Endothelial cell of umbilical vein (primary cell): ENCODE results near the gene FMO1. TPM values are rescaled to one million over a fixed set of nuclear protein-coding genes. Genes with fewer than 3 reads are reported as not detected.

Experiments
- BruUV-seq: library from RNA; stranded (reverse); fragments of 400-500 nt; replicated peaks from 2 replicates; lab custom pipeline; 2021; lab: Mats Ljungman, UMichigan
- CTCF ChIA-PET: fragments of 300-600, 350-600 bp; sonication (Branson Sonifier 250); formaldehyde crosslinking; loops from one replicate; lab custom pipeline; 2021; ENCODE audit warnings: antibody characterized with exemption, inconsistent platforms; lab: Charles Lee
- POLR2A ChIA-PET: fragments of 300-600, 350-600 bp; sonication (Branson Sonifier 250); formaldehyde crosslinking; loops from one replicate; lab custom pipeline; 2021; ENCODE audit warnings: antibody characterized with exemption, inconsistent platforms; lab: Charles Lee
- DNase-seq: peaks from one replicate; pipeline ENCODE4 v3.0.0-alpha.2; 2011; ENCODE audit warnings: low read depth, low spot score
- FAIRE-seq: peaks from 2 replicates; lab custom pipeline; 2011; peaks lifted over from hg19 to GRCh38; lab: Jason Lieb, UNC
- H2AFZ ChIP-seq: 2 replicates; pipeline ENCODE4 v1.6.0; 2012; ENCODE audit warnings: low read depth, low read length, control low read depth, inconsistent platforms
- H3K27ac ChIP-seq: 2 replicates; pipeline ENCODE4 v1.5.1; 2011; ENCODE audit warnings: low read depth, mild to moderate bottlenecking, control low read depth, low read length, moderate library complexity; ENCODE audit not compliant: insufficient read depth
- H3K27me3 ChIP-seq, 2 experiments: 2 replicates each; pipeline versions ENCODE4 v1.6.0 to v1.6.1; 2011; ENCODE audit warnings: low read length in 2 of 2, mixed read lengths in 1 of 2; ENCODE audit not compliant: control insufficient read depth in 2 of 2, insufficient read depth in 2 of 2
- H3K36me3 ChIP-seq, 2 experiments: 2 replicates in 1 of 2; 3 replicates in 1 of 2; pipeline ENCODE4 v1.5.1; 2011; ENCODE audit warnings: low read length in 2 of 2, mild to moderate bottlenecking in 1 of 2, moderate library complexity in 1 of 2; ENCODE audit not compliant: control insufficient read depth in 2 of 2, insufficient read depth in 2 of 2; ENCODE audit errors: extremely low read depth in 1 of 2
- H3K4me1 ChIP-seq: 3 replicates; pipeline ENCODE4 v1.5.1; 2011; ENCODE audit warnings: mild to moderate bottlenecking, low read length; ENCODE audit not compliant: control insufficient read depth, insufficient read depth; ENCODE audit errors: extremely low read depth
- H3K4me2 ChIP-seq: 2 replicates; pipeline ENCODE4 v1.6.1; 2011; ENCODE audit warnings: low read length, control low read depth, mixed read lengths; ENCODE audit not compliant: insufficient read depth
- H3K4me3 ChIP-seq, 3 experiments: fragments of 200-600 bp in 1 of 3; sonication (generic), shearing (Covaris generic) in 1 of 3; replicated peaks in 1 of 3; 2 replicates each; pipeline ENCODE4 v1.5.1; 2011 to 2016; ENCODE audit warnings: control low read depth in 3 of 3, low read length in 3 of 3, mild to moderate bottlenecking in 2 of 3, inconsistent platforms in 1 of 3, low read depth in 1 of 3, moderate library complexity in 1 of 3; ENCODE audit not compliant: insufficient read depth in 1 of 3
- H3K79me2 ChIP-seq: 2 replicates; pipeline ENCODE4 v1.6.0; 2012; ENCODE audit warnings: low read length, inconsistent platforms; ENCODE audit not compliant: control insufficient read depth, insufficient read depth
- H3K9ac ChIP-seq: replicated peaks from 2 replicates; pipeline ENCODE3; 2011; ENCODE audit warnings: low read length, control low read depth; ENCODE audit not compliant: insufficient read depth; ENCODE audit errors: extremely low read depth
- H3K9me1 ChIP-seq: replicated peaks from 3 replicates; pipeline ENCODE4 v1.6.0; 2011; ENCODE audit warnings: mild to moderate bottlenecking, low read length; ENCODE audit not compliant: control insufficient read depth, insufficient read depth; ENCODE audit errors: extremely low read depth
- H3K9me3 ChIP-seq: replicated peaks from 2 replicates; pipeline ENCODE4 v1.5.1; 2012; ENCODE audit warnings: low read length, inconsistent platforms; ENCODE audit not compliant: control insufficient read depth, insufficient read depth
- H4K20me1 ChIP-seq: replicated peaks from 2 replicates; pipeline ENCODE3; 2011; ENCODE audit warnings: mild to moderate bottlenecking, low read length; ENCODE audit not compliant: control insufficient read depth, insufficient read depth; ENCODE audit errors: extremely low read depth
- EZH2 ChIP-seq: IDR thresholded peaks from 2 replicates; pipeline ENCODE4 v1.6.1; 2012; ENCODE audit warnings: borderline replicate concordance, low read depth, mild to moderate bottlenecking, moderate library complexity, low read length, inconsistent platforms; ENCODE audit not compliant: severe bottlenecking
- JUN ChIP-seq: IDR thresholded peaks from 2 replicates; pipeline ENCODE4 v1.6.1; 2011; ENCODE audit warnings: borderline replicate concordance, low read depth; ENCODE audit not compliant: insufficient read length, insufficient read depth
- MAX ChIP-seq: IDR thresholded peaks from 2 replicates; pipeline ENCODE4 v1.6.1; 2011; ENCODE audit not compliant: insufficient read depth, insufficient read length
- POLR2A ChIP-seq: IDR thresholded peaks from 2 replicates; pipeline ENCODE4 v1.6.1; 2012; ENCODE audit warnings: low read depth, mild to moderate bottlenecking, control low read depth, low read length
- POLR2AphosphoS5 ChIP-seq: IDR thresholded peaks from 2 replicates; pipeline ENCODE4 v1.6.1; 2012; ENCODE audit warnings: low read depth, mild to moderate bottlenecking, control low read depth, low read length, moderate library complexity; ENCODE audit not compliant: insufficient read depth
- dilution Hi-C: fragments of 300-500 bp; cut with MboI; formaldehyde crosslinking; loops from one replicate; pipeline ENCODE4 v1.15.0; 2019; ENCODE audit warnings: low sequenced_read_pairs; ENCODE audit not compliant: extremely low pct_ligation_motif_present
- intact Hi-C: fragments of 100-400 bp; cut with micrococcal nuclease; formaldehyde crosslinking; loops from one replicate; pipeline ENCODE4 v1.10.0; 2022
- polyA plus RNA-seq, 4 experiments: library from polyadenylated mRNA; depleted of rRNA in 3 of 4; stranded (reverse) in 3 of 4; unstranded in 1 of 4; fragments of >200 nt; gene quantifications; 2 replicates each; pipeline versions ENCODE4 v1.2.1 to v1.2.3, GENCODE V29; 2011 to 2012; ENCODE audit warnings: missing spikeins in 1 of 4
- small RNA-seq: library from RNA; depleted of rRNA; stranded (forward); fragments of <200 nt; gene quantifications from one replicate; pipeline ENCODE3, GENCODE V24; 2012; ENCODE audit warnings: low replicate concordance, low read depth; ENCODE audit not compliant: insufficient read depth, insufficient read length
- total RNA-seq: library from RNA; stranded (reverse); gene quantifications from 2 replicates; pipeline ENCODE4 v1.2.3, GENCODE V29; 2021
- TF ChIP-seq, protein P1 (sequence below), 2 donors: IDR thresholded peaks; 1 replicate in 1 of 2; 2 replicates in 1 of 2; pipeline ENCODE4 v1.5.1; 2011; ENCODE audit warnings: low read length in 2 of 2, mild to moderate bottlenecking in 2 of 2, moderate library complexity in 2 of 2, control low read depth in 1 of 2, inconsistent platforms in 1 of 2, low read depth in 1 of 2; ENCODE audit not compliant: insufficient read depth in 1 of 2; ENCODE audit errors: extremely low read depth in 1 of 2

Gene FMO1
- total and polyA plus RNA-seq, 2 donors (not counting 3 experiments of a cell fraction or from before 2014, with no cell fraction given): not detected

- Histone ChIP-seq H3K79me2 (no peaks in the 10 kb centered on the region), H2AFZ (no peak overlapping the region), H3K4me1 (no peaks in the 10 kb centered on the region), H3K4me2 (no peak overlapping the region), H3K9me3 (no peaks in the 10 kb centered on the region), H3K36me3 (no peaks in the 10 kb centered on the region), H3K4me3 (no peak overlapping the region), H4K20me1 (no peaks in the 10 kb centered on the region), H3K27me3 (no peaks in the 10 kb centered on the region), H3K9ac (no peak overlapping the region), H3K9me1 (no peaks in the 10 kb centered on the region), H3K27ac (no peak overlapping the region)
- no peak for DNase-seq
- dilution Hi-C loops (no loop called here), intact Hi-C loops (no loop called here)
- no peak for TF ChIP-seq POLR2A
- no peak for TF ChIP-seq MAX
- TF ChIP-seq, protein P1, sequence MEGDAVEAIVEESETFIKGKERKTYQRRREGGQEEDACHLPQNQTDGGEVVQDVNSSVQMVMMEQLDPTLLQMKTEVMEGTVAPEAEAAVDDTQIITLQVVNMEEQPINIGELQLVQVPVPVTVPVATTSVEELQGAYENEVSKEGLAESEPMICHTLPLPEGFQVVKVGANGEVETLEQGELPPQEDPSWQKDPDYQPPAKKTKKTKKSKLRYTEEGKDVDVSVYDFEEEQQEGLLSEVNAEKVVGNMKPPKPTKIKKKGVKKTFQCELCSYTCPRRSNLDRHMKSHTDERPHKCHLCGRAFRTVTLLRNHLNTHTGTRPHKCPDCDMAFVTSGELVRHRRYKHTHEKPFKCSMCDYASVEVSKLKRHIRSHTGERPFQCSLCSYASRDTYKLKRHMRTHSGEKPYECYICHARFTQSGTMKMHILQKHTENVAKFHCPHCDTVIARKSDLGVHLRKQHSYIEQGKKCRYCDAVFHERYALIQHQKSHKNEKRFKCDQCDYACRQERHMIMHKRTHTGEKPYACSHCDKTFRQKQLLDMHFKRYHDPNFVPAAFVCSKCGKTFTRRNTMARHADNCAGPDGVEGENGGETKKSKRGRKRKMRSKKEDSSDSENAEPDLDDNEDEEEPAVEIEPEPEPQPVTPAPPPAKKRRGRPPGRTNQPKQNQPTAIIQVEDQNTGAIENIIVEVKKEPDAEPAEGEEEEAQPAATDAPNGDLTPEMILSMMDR (IDR thresholded peaks at IDR 0.05; ENCODE audit: extremely low read depth in 1 of 2, insufficient read depth in 1 of 2, low read depth in 1 of 2, low read length in 2 of 2): no peak
- TF ChIP-seq EZH2: no peak
- TF ChIP-seq POLR2AphosphoS5: no peak
- no peak for TF ChIP-seq JUN
- CTCF ChIA-PET: interaction anchor here (0.8 kb wide), 1 partner anchor 20 kb away, joined by 3 read pairs; the partner anchor contains the start of gene FMO4
- BruUV-seq: no TSS peak
- no peak for FAIRE-seq
- POLR2A ChIA-PET: no interaction called here
Measured at GRCh38 chr1:171334024-171334640, 85.8 kb downstream of the FMO1 start.

Small RNA genes within 50 kb of the gene (small RNA-seq; reads per million reads assigned to genes)
- gene RF00019: not detected

Other genes starting within 250 kb of the FMO1 start
- not detected in 2 replicates for gene FMO3, start 157.6 kb upstream of the FMO1 start, total RNA-seq
- gene FMO3, start 157.6 kb upstream of the FMO1 start, polyA plus RNA-seq: not detected in 2 replicates
- gene FMO2, start 63.2 kb upstream of the FMO1 start, total RNA-seq: not detected in 2 replicates
- gene FMO2, start 63.2 kb upstream of the FMO1 start, polyA plus RNA-seq: not detected in 2 replicates
- 0.16 and 0.33 TPM in 2 replicates for gene FMO4, start 65.7 kb downstream of the FMO1 start, total RNA-seq
- 0.24 and 0.25 TPM in 2 replicates for gene FMO4, start 65.7 kb downstream of the FMO1 start, polyA plus RNA-seq
- gene PRRC2C, start 237.0 kb downstream of the FMO1 start, total RNA-seq: 164 and 199 TPM in 2 replicates
- gene PRRC2C, start 237.0 kb downstream of the FMO1 start, polyA plus RNA-seq: 54.3 and 65.7 TPM in 2 replicates